SU-DHL-6 (cell line): Measurements from ENCODE around the gene CYP26B1.

ENCODE experiments used
- EZH2phosphoT487 ChIP-seq: fragments of 200-600 bp; sonication (generic), shearing (Covaris generic); conservative IDR thresholded peaks from 2 replicates; pipeline ENCODE4 v1.6.1; 2018; ENCODE audit warnings: mild to moderate bottlenecking, antibody characterized with exemption, low read length, moderate library complexity, mixed read lengths
- TF ChIP-seq, protein P1 (sequence below): fragments of 200-600 bp; sonication (generic); IDR thresholded peaks from one replicate; pipeline ENCODE4 v1.5.1; 2017; ENCODE audit warnings: antibody characterized with exemption, mild to moderate bottlenecking, low read length, moderate library complexity; ENCODE audit not compliant: insufficient read depth, poor library complexity, severe bottlenecking

DNA sequence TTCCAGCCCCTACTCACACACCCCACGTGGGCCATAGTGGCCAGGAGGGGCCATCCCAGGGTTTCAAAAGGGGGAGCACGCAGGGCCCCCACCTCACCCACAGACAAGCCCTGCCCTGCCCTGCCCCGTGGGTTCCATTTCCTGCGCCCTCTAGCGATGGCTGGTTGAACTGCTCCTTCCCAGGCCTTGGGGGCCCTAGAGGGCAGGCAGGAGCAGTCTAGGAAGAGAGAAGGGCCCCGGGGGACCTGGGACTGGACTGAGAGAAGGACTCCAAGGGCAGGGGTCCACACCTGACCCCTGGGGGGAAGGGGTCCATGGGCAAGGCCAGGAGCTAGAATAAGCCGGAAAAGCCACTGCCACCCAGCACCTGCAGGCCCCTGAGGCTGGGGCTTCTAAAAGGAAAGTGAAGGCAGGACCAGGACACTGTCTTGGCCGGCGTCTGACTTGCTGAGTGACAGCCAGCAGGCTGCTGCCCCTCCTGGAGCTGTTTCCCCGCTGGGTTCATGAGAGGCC lies 10.1 kb downstream of the CYP26B1 start:
- TF ChIP-seq, protein P1, sequence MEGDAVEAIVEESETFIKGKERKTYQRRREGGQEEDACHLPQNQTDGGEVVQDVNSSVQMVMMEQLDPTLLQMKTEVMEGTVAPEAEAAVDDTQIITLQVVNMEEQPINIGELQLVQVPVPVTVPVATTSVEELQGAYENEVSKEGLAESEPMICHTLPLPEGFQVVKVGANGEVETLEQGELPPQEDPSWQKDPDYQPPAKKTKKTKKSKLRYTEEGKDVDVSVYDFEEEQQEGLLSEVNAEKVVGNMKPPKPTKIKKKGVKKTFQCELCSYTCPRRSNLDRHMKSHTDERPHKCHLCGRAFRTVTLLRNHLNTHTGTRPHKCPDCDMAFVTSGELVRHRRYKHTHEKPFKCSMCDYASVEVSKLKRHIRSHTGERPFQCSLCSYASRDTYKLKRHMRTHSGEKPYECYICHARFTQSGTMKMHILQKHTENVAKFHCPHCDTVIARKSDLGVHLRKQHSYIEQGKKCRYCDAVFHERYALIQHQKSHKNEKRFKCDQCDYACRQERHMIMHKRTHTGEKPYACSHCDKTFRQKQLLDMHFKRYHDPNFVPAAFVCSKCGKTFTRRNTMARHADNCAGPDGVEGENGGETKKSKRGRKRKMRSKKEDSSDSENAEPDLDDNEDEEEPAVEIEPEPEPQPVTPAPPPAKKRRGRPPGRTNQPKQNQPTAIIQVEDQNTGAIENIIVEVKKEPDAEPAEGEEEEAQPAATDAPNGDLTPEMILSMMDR: peak; percentile 90
- TF ChIP-seq EZH2phosphoT487: no peak
